ENCODE data around the gene ZNF444.
"Not testable (repeated sequence)": the region's sequence is repeated elsewhere in the genome, so short reads cannot be mapped to it uniquely, and the experiment has no call there.

Gene ZNF444

GRCh38 chr19:56140583-56141416 is at the start of gene ZNF444:
Gene ZNF444 (plus strand): TSS chr19:56141287. CDS start chr19:56146912, 5,625 bp downstream.
- peak; percentile 100 for DNase-seq

GRCh38 chr19:56091751-56092546 is 49.1 kb upstream of the ZNF444 start:
- DNase-seq: no peak

DNA sequence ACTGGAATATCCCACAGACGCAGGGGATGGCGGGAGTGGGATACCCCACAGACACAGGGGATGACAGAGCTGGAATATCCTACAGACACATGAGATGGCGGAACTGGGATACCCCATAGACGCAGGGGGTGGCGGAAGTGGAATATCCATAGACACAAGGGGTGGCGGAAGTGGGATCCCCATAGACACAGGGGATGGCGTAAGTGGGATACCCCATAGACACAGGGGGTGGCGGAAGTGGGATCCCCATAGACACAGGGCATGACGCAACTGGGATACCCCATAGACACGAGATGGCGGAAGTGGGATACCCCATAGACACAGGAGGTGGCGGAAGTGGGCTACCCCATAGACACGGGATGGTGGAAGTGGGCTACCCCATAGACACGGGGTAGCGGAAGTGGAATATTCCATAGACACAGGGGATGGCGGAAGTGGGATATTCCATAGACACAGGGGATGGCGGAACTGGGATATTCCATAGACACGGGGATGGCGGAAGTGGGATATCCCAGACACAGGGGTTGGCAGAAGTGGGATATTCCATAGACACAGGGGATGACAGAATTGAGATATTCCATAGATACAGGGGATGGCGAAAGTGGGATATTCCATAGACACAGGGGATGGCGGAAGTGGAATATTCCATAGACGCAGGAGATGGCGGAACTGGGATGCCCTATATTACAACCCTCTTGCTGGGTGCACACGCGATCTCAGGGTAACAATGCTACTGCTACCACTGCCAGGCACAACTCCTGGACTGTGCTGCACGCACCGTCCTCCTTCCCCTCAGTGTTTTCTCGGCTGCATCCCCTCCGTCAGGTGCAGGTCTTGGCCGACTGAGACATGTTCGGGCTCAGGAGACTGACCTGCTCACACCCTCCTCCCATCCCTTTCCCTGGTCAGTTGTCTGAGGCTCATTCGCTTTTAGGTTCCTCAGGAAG is 48.1 kb upstream of the ZNF444 start:
- DNase-seq: no peak

DNA sequence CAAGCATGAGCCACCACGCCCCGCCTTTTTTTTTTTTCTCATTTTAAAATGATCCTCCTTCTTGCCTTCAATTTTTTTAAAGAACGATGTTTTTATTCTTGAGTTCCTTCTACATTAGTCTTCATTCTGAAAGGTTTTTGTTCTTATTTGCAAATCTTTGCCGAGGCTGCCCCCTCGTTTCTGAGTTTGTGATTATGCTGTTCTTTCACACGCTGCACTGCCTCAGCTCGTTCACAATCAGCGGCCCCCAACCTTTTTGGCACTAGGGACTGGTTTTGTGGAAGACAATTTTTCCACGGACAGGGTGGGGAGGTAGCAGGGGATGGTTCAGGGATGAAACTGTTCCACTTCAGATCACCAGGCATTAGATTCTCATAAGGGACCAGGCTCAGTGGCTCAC is 46.6 kb upstream of the ZNF444 start:
- no peak for DNase-seq

- DNase-seq: no peak
Measured at GRCh38 chr19:56096665-56097064, 44.4 kb upstream of the ZNF444 start.

DNA sequence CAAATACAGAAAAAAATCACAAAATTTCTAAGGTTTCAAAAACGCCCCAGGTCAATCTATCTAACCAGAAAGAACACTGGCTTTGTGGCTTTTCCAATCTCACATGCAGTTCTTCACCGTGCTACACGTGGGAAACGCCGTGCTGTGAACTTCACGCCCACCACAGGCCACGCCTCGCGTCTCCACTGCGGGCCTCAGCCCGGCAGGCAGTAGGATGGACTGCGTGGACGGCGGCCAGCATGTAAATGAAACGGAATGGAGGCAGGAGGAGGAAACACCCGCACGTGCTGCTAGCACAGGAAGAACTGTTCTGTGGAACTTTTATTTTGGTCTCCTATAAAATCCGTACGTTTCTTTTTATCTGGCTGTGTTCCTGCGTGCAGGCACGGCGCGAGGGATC is 43.8 kb upstream of the ZNF444 start:
- DNase-seq: no peak

DNA sequence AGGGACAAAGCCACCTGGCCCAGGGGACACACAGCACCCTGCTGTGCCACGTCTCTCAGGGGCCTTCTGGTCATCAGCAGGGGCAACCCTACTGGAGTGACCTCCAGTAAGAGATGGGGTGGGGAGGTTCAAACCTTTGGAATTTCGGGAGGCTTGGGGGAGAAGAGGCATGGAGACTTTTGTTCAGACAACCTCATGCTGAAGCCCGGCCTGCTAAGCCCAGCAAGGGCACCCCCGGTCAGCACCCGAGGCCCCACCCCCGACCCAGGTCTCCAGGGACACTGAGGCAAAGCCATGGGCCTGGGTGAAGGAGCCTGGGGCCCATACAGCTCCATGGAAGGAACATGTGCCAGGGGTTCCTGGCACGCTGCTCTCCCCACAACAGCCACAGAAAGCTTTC is 43.3 kb upstream of the ZNF444 start:
- DNase-seq: no peak

DNA sequence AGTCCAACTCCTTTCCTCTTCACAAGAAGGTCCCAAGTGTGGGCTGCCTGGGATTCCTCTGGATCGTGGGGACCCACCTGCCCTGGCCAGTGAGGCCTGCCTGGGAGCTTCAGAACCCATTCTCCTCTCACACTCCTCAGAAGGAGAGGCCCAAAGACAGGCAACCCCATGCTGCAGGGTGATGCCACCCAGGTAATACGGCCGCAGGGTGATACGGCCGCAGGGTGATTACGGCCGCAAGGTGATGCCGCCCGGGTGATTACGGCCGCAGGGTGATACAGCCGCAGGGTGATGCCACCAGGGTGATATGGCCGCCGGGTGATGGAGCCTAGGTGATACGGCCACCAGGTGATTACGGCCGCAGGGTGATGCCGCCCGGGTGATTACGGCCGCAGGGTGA is 42.9 kb upstream of the ZNF444 start:
- DNase-seq: not testable (repeated sequence)

- DNase-seq: no peak
Measured at GRCh38 chr19:56098731-56099568, 42.1 kb upstream of the ZNF444 start.

DNA sequence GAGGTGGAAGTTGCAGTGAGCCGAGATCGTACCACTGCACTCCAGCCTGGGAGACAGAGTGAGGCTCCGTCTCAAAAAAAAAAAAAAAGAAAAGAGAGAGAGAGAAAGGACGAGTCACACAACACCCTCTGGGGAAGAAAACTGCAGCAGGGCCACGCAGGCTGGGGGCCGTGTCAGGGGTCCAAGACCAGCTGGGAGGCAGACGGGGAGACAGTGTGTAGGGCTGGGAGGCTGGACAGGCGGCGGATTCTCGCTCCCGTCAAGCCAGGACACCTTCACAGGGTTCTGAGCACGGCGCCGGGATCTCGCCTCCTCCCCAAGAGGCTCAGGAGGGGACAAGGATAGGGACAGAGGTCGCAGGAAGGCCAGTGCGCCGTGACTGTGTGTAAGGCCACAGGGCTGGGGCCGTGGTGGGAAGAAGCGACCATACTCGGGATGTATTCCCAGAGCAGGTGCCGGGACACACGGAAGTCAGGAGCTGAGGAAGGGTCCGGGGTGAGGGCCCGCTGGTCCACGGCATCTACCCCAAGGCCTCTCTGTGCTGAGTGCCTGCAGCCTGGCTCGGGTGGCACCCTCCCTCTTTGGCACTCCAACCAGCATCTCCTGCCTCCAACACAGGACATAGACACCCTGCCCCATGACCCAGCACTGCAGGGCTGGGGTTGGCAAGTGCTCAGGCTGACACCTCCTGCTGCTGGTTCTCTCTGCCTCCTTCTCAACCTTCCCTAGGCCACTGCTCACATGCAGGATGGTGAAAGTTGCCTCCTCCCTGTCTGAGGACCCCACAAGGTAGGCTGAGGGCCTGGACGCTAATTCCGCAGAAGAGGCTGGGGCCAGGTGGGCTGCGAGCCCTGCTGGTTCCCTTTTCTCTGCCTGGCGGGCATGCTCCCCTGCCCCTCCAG is 41.2 kb upstream of the ZNF444 start:
- DNase-seq: no peak

- DNase-seq: no peak
Measured at GRCh38 chr19:56101095-56101494, 40.0 kb upstream of the ZNF444 start.

DNA sequence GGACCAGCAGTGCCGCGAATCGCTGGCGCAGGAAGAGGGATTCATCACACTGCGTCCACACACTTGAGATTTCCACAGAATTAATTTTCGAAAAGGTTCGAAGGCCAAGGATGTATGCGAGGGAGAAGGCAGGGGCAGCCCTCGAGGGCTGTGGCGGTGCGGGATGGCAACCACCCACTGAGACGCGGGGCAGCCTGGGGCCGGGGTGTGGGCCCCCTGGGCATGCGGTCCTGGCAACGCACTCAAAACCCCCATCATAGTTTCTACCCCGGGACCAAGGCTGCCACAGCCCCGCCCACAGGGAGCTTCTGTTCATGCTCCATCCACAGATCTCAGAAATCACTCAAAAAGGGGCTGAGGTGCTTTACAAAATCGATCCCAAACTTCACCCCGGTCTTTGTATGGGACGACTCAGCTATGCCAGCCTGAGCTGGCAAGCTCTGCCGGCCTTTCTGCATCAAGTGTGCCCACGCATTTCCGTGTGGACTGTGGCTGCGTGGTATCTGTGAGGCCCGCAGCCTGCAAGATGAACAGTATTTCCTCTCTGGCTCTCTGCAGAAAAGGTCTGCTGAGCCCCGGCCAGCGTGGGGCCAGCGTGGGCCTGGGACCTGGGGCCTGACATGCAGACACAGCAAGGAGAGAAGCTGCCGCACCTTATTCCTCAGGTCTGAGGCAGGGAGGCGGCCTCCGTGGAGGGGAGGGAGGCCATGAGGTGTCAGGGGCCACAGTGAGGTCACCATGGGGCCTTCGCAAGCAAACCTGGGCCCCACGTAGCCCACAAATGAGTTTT is 39.1 kb upstream of the ZNF444 start:
- DNase-seq: no peak

DNA sequence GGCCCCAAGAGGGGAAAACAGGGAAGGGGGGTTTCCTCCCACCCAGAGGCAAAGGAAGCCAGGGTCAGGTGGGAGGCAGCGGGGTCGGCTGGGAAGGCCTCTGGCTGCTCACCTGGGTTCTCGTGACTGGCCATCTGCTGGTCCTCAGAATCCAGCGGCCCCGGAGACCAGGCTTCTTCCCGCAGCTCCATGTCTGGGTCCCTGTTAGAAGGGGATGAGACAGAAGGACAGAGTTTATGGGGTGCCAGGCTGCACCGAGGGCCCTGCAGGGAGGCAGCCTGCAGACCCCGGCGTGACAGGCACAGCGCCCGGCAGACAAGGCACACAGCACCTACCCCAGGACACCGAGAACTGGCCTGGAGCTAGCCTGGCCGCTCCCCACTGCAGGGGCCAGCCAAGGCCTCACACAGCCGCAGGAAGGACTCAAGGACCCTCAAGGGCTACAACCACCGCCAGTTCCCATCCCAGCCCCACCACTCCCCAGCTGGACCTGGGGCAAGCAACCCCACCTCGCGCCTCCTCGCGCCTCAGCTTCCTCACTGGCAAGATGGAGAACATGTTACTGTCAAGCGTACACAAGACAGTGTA is 38.0 kb upstream of the ZNF444 start:
- no peak for DNase-seq

DNA sequence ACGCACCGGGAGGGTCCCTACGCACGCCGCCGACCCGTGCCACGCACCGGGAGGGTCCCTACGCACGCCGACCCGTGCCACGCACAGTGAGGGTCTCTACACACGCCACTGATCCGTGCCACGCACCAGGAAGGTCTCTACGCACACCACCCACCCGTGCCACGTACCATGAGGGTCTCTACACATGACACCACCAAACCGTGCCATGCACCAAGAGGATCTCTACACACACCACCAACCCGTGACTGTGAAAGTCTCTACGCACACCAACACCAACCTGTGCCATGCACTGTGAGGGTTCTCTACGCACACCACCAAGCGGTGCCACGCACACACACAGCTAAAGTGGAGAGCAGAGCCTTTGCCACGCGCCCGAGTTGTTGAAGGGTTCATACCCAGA is 36.7 kb upstream of the ZNF444 start:
- DNase-seq: no peak

DNA sequence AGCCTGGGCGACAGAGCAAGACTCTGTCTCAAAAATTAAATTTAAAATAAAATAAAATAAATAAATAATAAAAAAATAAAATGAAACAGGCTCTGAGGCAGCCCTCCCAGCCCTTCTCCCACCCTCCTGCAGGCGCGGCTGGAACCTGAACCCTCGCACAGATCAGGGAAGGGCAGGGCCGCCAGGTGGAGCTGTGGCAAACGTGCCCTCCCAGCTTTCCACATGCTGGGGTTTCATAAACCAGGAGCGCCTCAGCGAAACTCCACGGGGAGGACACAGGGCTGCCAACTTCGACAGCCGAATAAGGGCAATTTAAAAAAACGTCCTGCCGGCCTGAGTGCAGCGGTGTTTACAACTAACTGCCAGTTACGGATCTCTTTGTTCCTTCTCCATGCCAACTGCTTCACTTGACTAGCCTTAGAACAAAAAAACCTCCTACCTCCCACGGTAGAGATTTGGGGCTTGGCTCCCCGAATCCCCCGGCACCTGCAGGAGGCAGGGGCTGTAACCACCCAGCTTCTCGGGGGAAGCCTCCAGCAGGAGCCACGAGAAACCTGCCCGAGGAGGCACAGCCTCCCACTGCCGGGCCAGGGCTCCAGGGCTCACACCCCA is 35.9 kb upstream of the ZNF444 start:
- peak; percentile 82 for DNase-seq

- DNase-seq: not testable (repeated sequence)
Measured at GRCh38 chr19:56105831-56106396, 35.2 kb upstream of the ZNF444 start.

DNA sequence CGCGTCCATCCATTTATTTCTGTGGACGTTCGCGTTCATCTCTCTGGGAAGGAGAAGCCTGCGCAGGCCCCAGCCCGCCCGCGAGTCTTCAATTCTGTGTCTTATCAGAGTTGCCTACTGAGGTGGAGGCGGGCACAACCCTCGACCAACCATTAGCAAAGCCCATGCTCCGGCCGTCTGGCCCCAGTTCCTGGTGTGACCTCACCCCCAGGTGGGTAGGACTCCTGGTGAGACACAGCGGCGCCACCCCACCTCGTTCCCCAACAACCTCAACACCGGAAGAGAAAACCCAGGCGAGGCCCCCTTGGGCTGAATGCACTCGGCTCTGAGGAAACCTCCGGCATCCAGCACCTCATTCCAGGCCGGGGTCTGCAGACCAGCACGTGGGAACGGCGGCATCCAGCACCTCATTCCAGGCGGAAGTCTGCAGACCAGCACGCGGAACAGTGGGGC is 34.7 kb upstream of the ZNF444 start:
- no peak for DNase-seq

GRCh38 chr19:56106993-56107392 is 34.1 kb upstream of the ZNF444 start:
- DNase-seq: no peak

Measured in NCI-H2171 treated with DMSO at 0.1 percent for 48 hours (cell line).